Kidney tubule cell (primary cell): Measurements from ENCODE around the gene CAPG.
"Not testable (repeated sequence)": the region's sequence is repeated elsewhere in the genome, so short reads cannot be mapped to it uniquely, and the experiment has no call there.

ENCODE experiments used
- DNase-seq: peaks from one replicate; pipeline ENCODE4 v3.0.0-alpha.2; 2018; ENCODE audit warnings: low spot score

Gene CAPG

GRCh38 chr2:85409845-85410583, at the start of gene CAPG:
CAPG (minus strand) TSS chr2:85410366; CDS start chr2:85402145, 8,221 bp downstream.
- peak; percentile 58 for DNase-seq

GRCh38 chr2:85459771-85460170, 49.6 kb upstream of the CAPG start:
- no peak for DNase-seq

- no peak for DNase-seq
These were observed 48.7 kb upstream of the CAPG start for GRCh38 chr2:85458601-85459563.

GRCh38 chr2:85457877-85458316, 47.7 kb upstream of the CAPG start:
- peak; percentile 79 for DNase-seq

- no peak for DNase-seq
These were observed 46.9 kb upstream of the CAPG start for GRCh38 chr2:85457043-85457442.

GRCh38 chr2:85455552-85456090, 45.5 kb upstream of the CAPG start:
- DNase-seq, result no peak

GRCh38 chr2:85453571-85453970, 43.4 kb upstream of the CAPG start:
- DNase-seq, result no peak

DNA sequence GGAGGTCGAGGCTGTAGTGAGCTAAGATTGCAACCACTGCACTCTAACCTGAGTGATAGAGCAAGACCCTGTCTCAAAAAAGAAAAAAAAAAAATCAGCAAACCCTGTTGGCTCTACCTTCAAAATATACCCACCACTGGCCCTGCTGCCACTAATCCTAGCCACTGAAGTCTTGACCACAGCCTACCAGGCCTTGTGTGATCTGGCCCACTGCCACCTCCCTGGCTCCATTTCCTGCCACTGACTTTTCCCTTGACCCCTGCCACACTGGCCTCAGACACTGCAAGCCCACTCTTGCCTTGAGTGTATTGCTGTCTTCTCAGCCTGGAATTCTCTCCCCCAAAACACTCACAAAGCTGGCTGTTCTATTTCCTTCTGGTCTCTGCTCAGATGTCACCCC, 42.1 kb upstream of the CAPG start:
- no peak for DNase-seq

DNA sequence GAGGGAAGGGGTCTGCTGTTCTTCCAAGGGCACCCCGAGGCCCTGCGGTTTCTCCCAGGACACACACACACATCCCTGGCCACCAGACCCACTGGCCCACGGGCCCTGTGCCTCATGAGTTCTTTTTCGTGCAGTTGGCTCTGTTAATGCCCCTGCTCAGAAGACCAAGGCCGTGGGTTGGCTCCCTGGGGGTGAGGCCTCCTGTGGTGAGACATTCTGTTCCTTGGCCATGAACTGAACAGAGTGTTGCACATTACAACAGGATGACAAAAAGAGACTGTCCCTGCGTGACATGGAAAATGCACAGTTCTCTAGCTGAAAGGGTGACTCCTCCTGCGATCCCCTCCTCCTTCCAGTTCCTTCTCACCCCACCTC, 39.0 kb upstream of the CAPG start:
- no peak for DNase-seq

DNA sequence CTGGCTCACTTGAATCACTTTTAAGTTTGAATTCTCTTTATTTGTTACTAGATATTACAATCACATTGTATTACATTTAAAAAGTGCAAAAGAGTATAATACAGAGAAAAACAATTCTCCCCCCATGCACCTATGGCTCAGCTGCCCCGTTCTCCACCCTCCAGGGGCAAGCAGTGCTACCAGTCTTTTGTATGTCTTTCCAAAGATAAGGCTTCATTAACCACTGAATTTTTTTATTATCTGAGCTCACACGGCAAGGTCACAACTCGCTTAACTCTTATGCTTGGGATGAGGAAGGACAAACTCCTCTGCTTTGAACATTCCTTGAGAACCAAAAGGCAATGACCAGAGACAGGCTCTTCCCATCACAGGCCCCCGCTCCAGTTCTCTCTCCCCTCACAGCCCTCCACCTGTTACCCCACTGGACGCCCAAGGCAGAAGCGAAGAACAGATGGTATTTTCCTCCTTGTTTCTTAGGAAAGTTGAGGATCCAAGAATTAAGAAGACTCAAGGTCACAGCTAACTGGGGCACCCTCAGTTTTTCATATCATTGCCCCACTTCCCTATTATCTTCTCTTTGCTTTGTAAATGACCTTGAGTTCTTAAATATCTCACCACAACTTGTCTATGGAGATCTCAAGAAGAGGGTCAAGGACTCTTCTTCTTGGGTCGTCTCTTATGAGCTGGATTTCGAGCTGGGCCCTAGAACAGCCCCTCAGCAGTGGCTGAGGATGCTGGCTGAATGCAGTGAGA, 38.5 kb upstream of the CAPG start:
- no peak for DNase-seq

GRCh38 chr2:85447222-85447585, 37.0 kb upstream of the CAPG start:
- no peak for DNase-seq

- DNase-seq, result no peak
These were observed 36.4 kb upstream of the CAPG start for GRCh38 chr2:85446296-85447221.

DNA sequence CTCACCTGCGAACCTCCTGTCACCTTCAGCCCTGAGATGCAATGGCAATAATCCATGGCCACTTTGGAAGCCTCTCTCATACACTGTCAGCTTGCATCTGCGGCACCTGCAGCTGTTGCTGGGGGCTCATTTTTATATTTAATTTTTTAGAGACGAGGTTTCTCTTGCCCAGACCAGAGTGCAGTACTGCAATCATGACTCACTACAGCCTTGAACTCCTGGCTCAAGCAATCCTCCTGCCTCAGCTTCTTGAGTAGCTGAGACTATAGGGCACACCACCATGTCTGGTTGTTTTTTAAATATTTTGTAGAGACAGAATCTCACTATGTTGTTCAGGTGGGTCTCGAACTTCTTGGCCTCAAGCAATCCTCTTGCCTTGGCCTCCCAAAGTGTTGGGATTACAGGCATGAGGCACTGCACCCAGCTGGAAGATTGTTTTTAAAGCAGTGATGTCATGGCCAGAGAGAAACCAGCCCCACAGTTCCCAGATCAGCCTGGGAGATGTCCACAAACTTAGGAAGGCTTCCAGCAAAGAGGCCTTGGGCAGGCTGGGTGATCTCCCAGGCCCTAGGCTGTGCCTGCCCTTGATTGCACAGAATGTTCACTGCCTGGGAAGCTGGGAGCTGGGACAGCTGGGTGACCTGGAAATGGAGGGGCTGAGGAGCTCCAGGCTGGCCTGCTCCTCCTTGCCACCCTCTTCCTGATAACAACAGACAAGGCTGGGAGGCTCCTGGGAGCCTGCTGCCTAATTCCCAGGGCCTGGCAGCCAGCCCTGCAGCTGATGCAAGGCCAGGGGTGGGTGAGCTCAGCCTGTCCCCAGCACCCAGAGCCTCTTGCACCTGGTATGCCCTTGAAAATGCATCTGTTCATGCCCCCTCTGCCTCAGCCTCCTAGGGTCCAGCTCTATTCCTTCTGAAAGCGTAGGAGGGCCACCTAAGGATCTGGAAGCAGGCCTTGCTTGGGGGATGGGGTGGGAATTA, 35.4 kb upstream of the CAPG start:
- DNase-seq, result peak; percentile 48

GRCh38 chr2:85444629-85445172, 34.5 kb upstream of the CAPG start:
- no peak for DNase-seq

DNA sequence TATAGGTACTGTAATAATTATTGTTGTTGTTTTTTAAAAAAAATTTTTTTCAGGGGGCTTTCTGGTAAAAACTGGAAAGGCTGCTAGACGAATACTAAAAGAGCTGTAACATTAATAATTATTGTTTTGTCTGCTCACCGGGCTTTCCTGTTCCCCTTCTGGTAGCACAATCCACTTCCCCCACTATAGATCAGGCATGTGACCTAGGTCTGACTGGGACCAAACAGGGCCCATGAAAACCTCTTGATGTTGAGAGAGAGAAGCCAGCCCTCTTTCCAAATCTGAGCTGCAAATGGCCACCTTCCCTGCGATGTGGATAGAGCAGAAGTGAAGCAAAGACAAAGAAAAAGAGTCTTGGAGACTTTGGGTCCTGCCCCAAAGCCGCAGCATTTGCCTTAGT, 31.7 kb upstream of the CAPG start:
- no peak for DNase-seq

DNA sequence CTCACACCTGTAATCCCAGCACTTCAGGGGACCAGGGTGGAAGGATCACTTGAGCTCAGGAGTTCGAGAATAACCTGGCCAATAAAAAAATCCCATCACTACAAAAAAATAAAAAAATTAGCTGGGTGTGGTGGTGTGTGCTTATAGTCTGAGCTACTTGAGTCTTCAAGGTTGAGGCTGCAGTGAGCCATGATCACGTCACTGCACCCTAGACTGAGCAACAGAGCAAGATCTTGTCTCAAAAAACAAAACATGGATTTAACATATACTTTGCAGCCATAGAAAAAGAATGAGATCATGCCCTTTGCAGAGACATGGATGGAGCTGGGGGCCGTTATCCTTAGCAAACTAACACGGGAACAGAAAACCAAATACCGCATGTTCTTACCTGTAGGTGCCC, 30.6 kb upstream of the CAPG start:
- DNase-seq, result no peak

GRCh38 chr2:85439986-85440385, 29.8 kb upstream of the CAPG start:
- no peak for DNase-seq

DNA sequence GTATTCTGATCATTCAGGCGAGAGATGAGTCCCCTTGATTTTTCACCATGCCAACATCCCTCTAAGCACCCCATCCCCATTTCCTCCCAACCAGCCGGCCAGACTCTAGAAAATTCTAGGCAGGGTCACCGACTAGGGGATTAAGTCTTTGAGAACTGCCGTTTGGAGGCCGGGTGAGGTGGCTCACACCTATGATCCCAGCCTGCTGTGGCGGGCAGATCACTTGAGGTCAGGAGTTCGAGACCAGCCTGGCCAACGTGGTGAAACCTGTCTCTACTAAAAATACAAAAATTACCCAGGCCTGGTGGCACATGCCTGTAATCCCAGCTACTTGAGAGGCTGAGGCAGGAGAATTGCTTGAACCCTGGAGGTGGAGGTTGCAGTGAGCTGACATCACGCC, 29.4 kb upstream of the CAPG start:
- DNase-seq, result not testable (repeated sequence)

- DNase-seq, result peak; percentile 56
These were observed 28.9 kb upstream of the CAPG start for GRCh38 chr2:85439025-85439472.
